SK-N-SH (cell line): ENCODE results near the gene TADA3. TPM values are rescaled to one million over a fixed set of nuclear protein-coding genes. Genes with fewer than 3 reads are reported as not detected.

Experiments
- CTCF ChIA-PET: fragments of 300-600, 350-600 bp; formaldehyde crosslinking; extraction: SDS; loops from one replicate; lab custom pipeline; 2021; lab: Yijun Ruan, JAX
- POLR2A ChIA-PET: fragments of 350-600 bp; sonication (Branson Sonifier 250); formaldehyde crosslinking; extraction: SDS; loops from one replicate; lab custom pipeline; 2020; ENCODE audit warnings: antibody characterized with exemption, inconsistent platforms; lab: Yijun Ruan, JAX
- DNase-seq: peaks from one replicate; pipeline ENCODE4 v3.0.0; 2012
- H2AFZ ChIP-seq: fragments of 200-600 bp; sonication (generic); 2 replicates; pipeline ENCODE4 v1.8.1; 2016; ENCODE audit warnings: antibody characterized with exemption, mild to moderate bottlenecking, low read depth
- H3F3A ChIP-seq: fragments of 200-600 bp; sonication (generic); replicated peaks from 2 replicates; pipeline ENCODE3; 2016; ENCODE audit warnings: antibody characterized with exemption, mild to moderate bottlenecking; ENCODE audit not compliant: insufficient read depth
- H3K27ac ChIP-seq, 2 experiments: fragments of 200-500 bp in 1 of 2; fragments of 200-600 bp in 1 of 2; sonication (Bioruptor generic) in 1 of 2; sonication (generic), shearing (Covaris generic) in 1 of 2; 2 replicates each; pipeline versions ENCODE4 v1.5.1 to v1.6.1; 2014 to 2016; ENCODE audit warnings: low read depth in 2 of 2, inconsistent platforms in 1 of 2, low read length in 1 of 2, mild to moderate bottlenecking in 1 of 2, mixed read lengths in 1 of 2
- H3K27me3 ChIP-seq: fragments of 200-600 bp; sonication (generic), shearing (Covaris generic); 2 replicates; pipeline ENCODE4 v1.6.1; 2016; ENCODE audit warnings: mixed run types; ENCODE audit not compliant: insufficient read depth
- H3K36me3 ChIP-seq, 2 experiments: fragments of 200-500 bp in 1 of 2; fragments of 200-600 bp in 1 of 2; sonication (Bioruptor generic) in 1 of 2; sonication (generic) in 1 of 2; replicated peaks in 1 of 2; 2 replicates each; pipeline versions ENCODE3 to v1.5.1; 2014 to 2016; ENCODE audit warnings: low read length in 1 of 2, mild to moderate bottlenecking in 1 of 2; ENCODE audit not compliant: insufficient read depth in 2 of 2, control insufficient read depth in 1 of 2
- H3K4me1 ChIP-seq, 2 experiments: fragments of 200-500 bp in 1 of 2; fragments of 200-600 bp in 1 of 2; sonication (Bioruptor generic) in 1 of 2; sonication (generic), shearing (Covaris generic) in 1 of 2; 2 replicates each; pipeline versions ENCODE4 v1.5.1 to v1.6.1; 2014 to 2016; ENCODE audit warnings: low read depth in 1 of 2, low read length in 1 of 2, mixed run types in 1 of 2; ENCODE audit not compliant: insufficient read depth in 2 of 2, control insufficient read depth in 1 of 2
- H3K4me2 ChIP-seq: fragments of 200-600 bp; sonication (generic), shearing (Covaris generic); 2 replicates; pipeline ENCODE4 v1.6.1; 2017; ENCODE audit warnings: mixed run types
- H3K4me3 ChIP-seq, 2 experiments: fragments of 200-500 bp in 1 of 2; fragments of 200-600 bp in 1 of 2; sonication (Bioruptor generic) in 1 of 2; sonication (generic), shearing (Covaris generic) in 1 of 2; 2 replicates each; pipeline versions ENCODE4 v1.5.1 to v1.8.1; 2014 to 2016; ENCODE audit warnings: low read depth in 2 of 2, inconsistent platforms in 1 of 2, low read length in 1 of 2, mild to moderate bottlenecking in 1 of 2, mixed read lengths in 1 of 2, moderate library complexity in 1 of 2
- H3K79me2 ChIP-seq: fragments of 200-600 bp; sonication (generic); 2 replicates; pipeline ENCODE4 v1.8.1; 2017; ENCODE audit warnings: mild to moderate bottlenecking; ENCODE audit not compliant: insufficient read depth
- H3K9ac ChIP-seq: fragments of 200-600 bp; sonication (generic); 2 replicates; pipeline ENCODE4 v1.6.1; 2017; ENCODE audit warnings: mixed run types
- H3K9me2 ChIP-seq: fragments of 200-600 bp; sonication (generic); 2 replicates; pipeline ENCODE4 v1.6.1; 2017; ENCODE audit warnings: mixed run types
- H3K9me3 ChIP-seq: fragments of 200-600 bp; sonication (generic); 2 replicates; pipeline ENCODE4 v1.6.1; 2017; ENCODE audit warnings: mixed run types, mild to moderate bottlenecking, moderate library complexity
- H4K20me1 ChIP-seq: fragments of 200-600 bp; sonication (generic); 2 replicates; pipeline ENCODE4 v1.6.1; 2017; ENCODE audit warnings: mild to moderate bottlenecking, mixed run types; ENCODE audit not compliant: insufficient read depth
- ELF1 ChIP-seq: IDR thresholded peaks from 2 replicates; pipeline ENCODE4 v1.4.0; 2012
- EP300 ChIP-seq, 2 experiments: IDR thresholded peaks; 2 replicates each; pipeline versions ENCODE4 v1.4.0 to v1.6.1; 2012; ENCODE audit warnings: borderline replicate concordance in 1 of 2, low read depth in 1 of 2, low read length in 1 of 2
- EZH2phosphoT487 ChIP-seq: fragments of 200-600 bp; sonication (generic); IDR thresholded peaks from 2 replicates; pipeline ENCODE4 v1.6.1; 2017; ENCODE audit warnings: low read depth, mixed run types, mild to moderate bottlenecking, antibody characterized with exemption, moderate library complexity, borderline replicate concordance
- FOXJ3 ChIP-seq: sonication (generic); formaldehyde crosslinking; IDR thresholded peaks from 2 replicates; pipeline ENCODE4 v1.5.1; 2020; ENCODE audit warnings: mild to moderate bottlenecking, missing genetic modification reagents
- GABPA ChIP-seq: IDR thresholded peaks from 2 replicates; pipeline ENCODE4 v1.4.0; 2012; ENCODE audit warnings: low read depth, mild to moderate bottlenecking
- JUND ChIP-seq: IDR thresholded peaks from 2 replicates; pipeline ENCODE4 v1.4.0; 2012
- MEF2A ChIP-seq: IDR thresholded peaks from 2 replicates; pipeline ENCODE4 v1.4.0; 2012; ENCODE audit warnings: low read depth, borderline replicate concordance
- NRF1 ChIP-seq: IDR thresholded peaks from 2 replicates; pipeline ENCODE4 v1.6.1; 2012; ENCODE audit warnings: low read depth, mild to moderate bottlenecking, low read length
- POLR2AphosphoS5 ChIP-seq: IDR thresholded peaks from 2 replicates; pipeline ENCODE4 v1.6.1; 2012; ENCODE audit warnings: low read depth, low read length
- RXRA ChIP-seq: IDR thresholded peaks from 2 replicates; pipeline ENCODE4 v1.4.0; 2012; ENCODE audit warnings: low read depth, mild to moderate bottlenecking, borderline replicate concordance
- SIN3A ChIP-seq: IDR thresholded peaks from 2 replicates; pipeline ENCODE4 v1.6.1; 2012; ENCODE audit warnings: low read depth, mild to moderate bottlenecking, low read length, moderate library complexity, borderline replicate concordance
- TAF1 ChIP-seq: IDR thresholded peaks from 2 replicates; pipeline ENCODE4 v1.6.1; 2012; ENCODE audit warnings: low read depth, mild to moderate bottlenecking, low read length, moderate library complexity, borderline replicate concordance
- TEAD4 ChIP-seq: IDR thresholded peaks from 2 replicates; pipeline ENCODE4 v1.4.0; 2012; ENCODE audit warnings: mild to moderate bottlenecking, borderline replicate concordance; ENCODE audit not compliant: insufficient read depth
- WGBS: methylation state at CpG from one replicate; pipeline ENCODE4 v1.1.6; 2017; ENCODE audit warnings: low lambda C conversion rate; 5-methylcytosine and 5-hydroxymethylcytosine counted together
- polyA plus RNA-seq, 3 experiments: library from polyadenylated mRNA; depleted of rRNA; stranded (reverse); fragments of >200 nt; gene quantifications; 2 replicates each; pipeline ENCODE4 v1.2.3, GENCODE V29; 2012
- TF ChIP-seq, protein P1 (sequence below): IDR thresholded peaks from 2 replicates; pipeline ENCODE4; 2012
- TF ChIP-seq, protein P2 (sequence below): IDR thresholded peaks from 2 replicates; pipeline ENCODE4 v1.4.0; 2012; ENCODE audit warnings: low read depth

The TADA3 gene
- polyA plus RNA-seq, 1 of the 3 experiments (the other 2 are of a cell fraction): 102 TPM

DNA sequence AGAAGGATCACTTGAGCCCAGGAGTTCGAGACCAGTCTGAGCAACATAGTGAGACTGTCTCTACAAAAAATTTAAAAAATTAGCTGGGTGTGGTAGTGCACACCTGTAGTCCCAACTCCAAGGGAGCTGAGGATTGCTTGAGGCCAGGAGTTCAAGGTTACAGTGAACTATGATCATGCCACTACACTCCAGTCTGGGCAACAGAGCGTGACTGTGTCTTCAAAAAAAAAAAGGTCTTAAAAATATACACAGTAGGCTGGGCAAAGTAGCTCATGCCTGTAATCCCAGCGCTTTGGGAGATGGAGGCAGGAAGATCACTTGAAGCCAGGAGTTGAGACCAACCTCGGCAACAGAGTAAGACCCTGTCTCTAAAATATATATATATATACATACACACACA is 11.4 kb downstream of the TADA3 start:
- Histone ChIP-seq H3K79me2 (no peaks in the 10 kb centered on the region), H3K4me1 (no peaks in the 10 kb centered on the region; a peak in 1 of 4 replicates), H3K4me3 (no peak overlapping the region), H2AFZ (no peak overlapping the region)
- CTCF ChIA-PET: interaction anchor here (1.0 kb wide), 1 partner anchor 11 kb away, joined by 3 read pairs; no protein-coding TSS in a partner anchor
- WGBS: 97% methylated on average over 3 of the region's 4 CpGs
- TF ChIP-seq RXRA (no peak), MEF2A (no peak), TEAD4 (no peak), TAF1 (no peak)
- TF ChIP-seq, all 33 proteins: peak for 0
- DNase-seq: no peak
- no peaks in the 10 kb centered on the region for H3K27me3 ChIP-seq
- peaks cover 13% of the 10 kb centered on the region for H3F3A ChIP-seq
- H3K4me2 ChIP-seq: no peak overlapping the region
- no peaks in the 10 kb centered on the region for H4K20me1 ChIP-seq
- H3K9me2 ChIP-seq: no peaks in the 10 kb centered on the region
- H3K9ac ChIP-seq: no peak overlapping the region
- POLR2A ChIA-PET: interaction anchor here (0.6 kb wide), 1 partner anchor 12 kb away, joined by 4 read pairs; no protein-coding TSS in a partner anchor
- peaks cover 21 to 39% of the 10 kb centered on the region in 2 experiments for H3K36me3 ChIP-seq
- H3K27ac ChIP-seq: no peak overlapping the region
- H3K9me3 ChIP-seq: no peaks in the 10 kb centered on the region

DNA sequence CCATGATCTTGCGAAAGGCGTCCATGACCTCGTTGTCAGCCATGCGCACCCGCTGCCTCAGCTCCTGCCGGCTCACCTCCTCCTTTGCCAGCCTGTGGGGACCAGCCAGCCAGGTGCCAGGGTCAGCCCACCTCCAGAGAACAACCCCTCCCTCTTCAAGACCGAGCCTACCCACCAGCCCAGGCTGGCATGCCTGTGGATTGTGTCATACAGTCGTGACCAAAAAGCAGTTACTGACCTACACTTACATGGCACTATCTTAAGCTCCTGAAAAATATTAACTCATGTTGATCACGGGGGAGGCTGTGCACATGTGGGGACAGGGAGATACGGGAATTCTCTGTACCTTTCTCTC is 11.8 kb downstream of the TADA3 start:
- H3K79me2 ChIP-seq: no peaks in the 10 kb centered on the region
- no peak overlapping the region for H3K4me2 ChIP-seq
- no peaks in the 10 kb centered on the region for H3K9me3 ChIP-seq
- H3K4me3 ChIP-seq: no peak overlapping the region
- H3K36me3 ChIP-seq: peaks cover 19 to 36% of the 10 kb centered on the region in 2 experiments
- peaks cover 13% of the 10 kb centered on the region for H3F3A ChIP-seq
- POLR2A ChIA-PET: no interaction called here
- CTCF ChIA-PET: interaction anchor here (1.0 kb wide), 1 partner anchor 11 kb away, joined by 3 read pairs; no protein-coding TSS in a partner anchor
- H3K27me3 ChIP-seq: no peaks in the 10 kb centered on the region
- H4K20me1 ChIP-seq: no peaks in the 10 kb centered on the region
- no peaks in the 10 kb centered on the region for H3K4me1 ChIP-seq
- no peak overlapping the region for H3K27ac ChIP-seq
- WGBS: 93% methylated on average over 10 of the region's 10 CpGs
- no peak for DNase-seq
- no peak overlapping the region for H3K9ac ChIP-seq
- no peak for TF ChIP-seq ELF1
- no peak overlapping the region for H2AFZ ChIP-seq
- H3K9me2 ChIP-seq: no peaks in the 10 kb centered on the region

DNA sequence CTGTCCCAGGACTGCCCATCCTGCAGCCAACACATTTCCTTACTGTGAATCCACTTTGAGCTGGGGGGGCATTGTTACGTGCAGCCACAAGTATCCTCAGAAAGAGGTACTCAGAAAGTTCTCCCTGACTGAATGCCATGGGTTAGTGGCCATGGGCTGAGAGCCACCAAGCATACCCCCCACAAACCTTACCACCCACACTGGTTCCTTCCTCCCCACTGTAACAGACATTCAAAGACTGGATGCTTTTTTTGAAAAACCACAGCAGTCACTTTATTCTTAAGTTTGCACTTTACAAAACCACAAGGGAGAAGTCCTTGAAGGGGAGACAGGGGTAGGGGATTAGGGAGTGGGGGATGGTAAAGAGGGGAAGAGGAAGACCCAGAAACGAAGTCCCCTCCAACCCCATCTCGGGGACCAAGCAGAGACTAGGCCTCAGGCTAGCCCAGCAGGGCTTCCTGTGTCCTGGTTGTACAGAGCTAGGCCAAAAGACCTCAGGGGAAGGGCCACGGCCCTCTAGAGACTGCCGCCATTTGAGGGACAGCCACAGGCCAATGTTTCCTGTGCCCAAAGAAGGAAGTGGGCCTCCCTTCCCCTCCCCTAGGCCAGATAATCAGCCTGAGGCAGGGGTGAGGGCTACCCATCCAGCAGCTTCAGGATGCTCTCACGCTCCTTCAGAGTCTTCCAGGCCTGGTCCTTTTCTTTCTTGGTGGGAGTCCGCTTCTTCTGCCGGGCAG is 12.4 kb downstream of the TADA3 start:
- no peak for DNase-seq
- CTCF ChIA-PET: no interaction called here

More for the DNA sequence above, 12.4 kb downstream of the TADA3 start:
- TF ChIP-seq ELF1 (no peak), GABPA (no peak), TAF1 (no peak), RXRA (no peak), POLR2AphosphoS5 (no peak), EZH2phosphoT487 (no peak), NRF1 (no peak), FOXJ3 (no peak), SIN3A (no peak), JUND (no peak), EP300 (IDR thresholded peaks at IDR 0.05; ENCODE audit: borderline replicate concordance in 1 of 2, low read depth in 1 of 2, low read length in 1 of 2) (no peak)
- TF ChIP-seq, protein P1, sequence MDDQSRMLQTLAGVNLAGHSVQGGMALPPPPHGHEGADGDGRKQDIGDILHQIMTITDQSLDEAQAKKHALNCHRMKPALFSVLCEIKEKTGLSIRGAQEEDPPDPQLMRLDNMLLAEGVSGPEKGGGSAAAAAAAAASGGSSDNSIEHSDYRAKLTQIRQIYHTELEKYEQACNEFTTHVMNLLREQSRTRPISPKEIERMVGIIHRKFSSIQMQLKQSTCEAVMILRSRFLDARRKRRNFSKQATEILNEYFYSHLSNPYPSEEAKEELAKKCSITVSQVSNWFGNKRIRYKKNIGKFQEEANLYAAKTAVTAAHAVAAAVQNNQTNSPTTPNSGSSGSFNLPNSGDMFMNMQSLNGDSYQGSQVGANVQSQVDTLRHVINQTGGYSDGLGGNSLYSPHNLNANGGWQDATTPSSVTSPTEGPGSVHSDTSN: no peak
- TF ChIP-seq, protein P2, sequence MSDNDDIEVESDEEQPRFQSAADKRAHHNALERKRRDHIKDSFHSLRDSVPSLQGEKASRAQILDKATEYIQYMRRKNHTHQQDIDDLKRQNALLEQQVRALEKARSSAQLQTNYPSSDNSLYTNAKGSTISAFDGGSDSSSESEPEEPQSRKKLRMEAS: no peak
- 83% methylated on average over 8 of the region's 8 CpGs for WGBS
- Histone ChIP-seq H4K20me1 (no peaks in the 10 kb centered on the region), H3K27ac (no peak overlapping the region), H3K4me1 (no peaks in the 10 kb centered on the region), H3K79me2 (no peaks in the 10 kb centered on the region), H3K36me3 (peaks cover 14 to 31% of the 10 kb centered on the region in 2 experiments), H3K4me3 (no peak overlapping the region), H3K27me3 (no peaks in the 10 kb centered on the region), H2AFZ (no peak overlapping the region), H3K9me2 (no peaks in the 10 kb centered on the region), H3K9ac (no peak overlapping the region), H3K9me3 (no peaks in the 10 kb centered on the region), H3F3A (peaks cover 13% of the 10 kb centered on the region), H3K4me2 (no peak overlapping the region)
- POLR2A ChIA-PET: no interaction called here
